Activated CD8-positive, alpha-beta memory T cell treated with anti-CD3 and anti-CD28 coated beads for 36 hours (primary cell): ENCODE results near the gene SGCD. TPM values are rescaled to one million over a fixed set of nuclear protein-coding genes. Genes with fewer than 3 reads are reported as not detected.

Source experiments
- CTCF ChIA-PET: fragments of 350-600 bp; sonication (Branson Sonifier 250); formaldehyde crosslinking; loops from one replicate; lab custom pipeline; 2021; ENCODE audit warnings: antibody characterized with exemption; lab: Charles Lee
- POLR2A ChIA-PET: fragments of 350-600 bp; sonication (Branson Sonifier 250); formaldehyde crosslinking; loops from one replicate; lab custom pipeline; 2021; ENCODE audit warnings: antibody characterized with exemption; lab: Charles Lee
- total RNA-seq, 2 experiments: library from RNA; stranded (reverse); gene quantifications; one replicate each; pipeline ENCODE4 v1.2.3, GENCODE V29; 2021

The SGCD gene
- total RNA-seq, 2 experiments from 2014 or later = 0.02 to 0.08 TPM

DNA sequence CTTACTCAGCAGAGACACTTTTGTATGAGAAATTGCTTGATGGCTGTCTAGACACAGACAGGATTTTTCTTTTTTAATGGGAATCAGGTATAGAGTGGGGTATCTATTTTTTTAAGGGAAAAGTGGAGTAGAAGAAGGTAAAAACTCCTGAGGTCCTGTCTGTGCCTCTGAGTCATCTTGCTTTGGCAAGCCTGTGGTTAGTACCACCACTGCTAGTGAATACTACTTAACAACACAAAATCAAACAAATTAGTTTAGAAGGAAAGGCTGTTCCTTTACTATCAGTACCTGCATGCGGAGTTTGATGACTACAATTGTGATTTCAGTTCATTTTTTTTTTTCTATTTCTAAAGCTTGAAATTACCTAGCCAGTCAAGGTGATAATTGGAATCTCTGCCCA, 372.2 kb downstream of the SGCD start:
- CTCF ChIA-PET = interaction anchor here (0.7 kb wide), 1 partner anchor 213 kb away, joined by 3 read pairs; no protein-coding TSS in a partner anchor
- POLR2A ChIA-PET = interaction anchor here (0.6 kb wide), 1 partner anchor 302 kb away, joined by 4 read pairs; no protein-coding TSS in a partner anchor

- POLR2A ChIA-PET = no interaction called here
- CTCF ChIA-PET = no interaction called here
Measured at GRCh38 chr5:156704139-156704538, 377.2 kb downstream of the SGCD start.

DNA sequence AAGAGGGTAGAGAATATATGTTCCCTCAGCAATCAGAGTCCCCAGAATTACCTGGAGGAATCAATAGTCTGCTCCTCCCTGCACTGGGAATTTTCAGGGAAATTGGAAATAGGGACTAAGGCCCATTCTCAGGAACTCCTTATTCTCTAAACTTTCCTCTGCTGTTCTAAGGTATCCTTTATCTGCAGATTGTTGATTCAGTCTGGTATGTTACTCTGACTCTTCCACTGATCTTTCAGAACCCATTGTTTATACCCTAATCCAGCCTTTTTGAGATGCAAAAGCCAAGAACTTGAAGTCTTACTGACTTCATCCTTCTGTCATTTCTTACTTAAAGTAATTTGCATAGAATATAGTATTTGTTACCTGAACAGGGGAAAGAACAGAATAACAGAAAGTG, 379.7 kb downstream of the SGCD start:
- POLR2A ChIA-PET = no interaction called here
- CTCF ChIA-PET = no interaction called here

- CTCF ChIA-PET = no interaction called here
- POLR2A ChIA-PET = interaction anchor here (0.7 kb wide), 1 partner anchor 743 kb away, joined by 4 read pairs; no protein-coding TSS in a partner anchor
Measured at GRCh38 chr5:156707750-156708149, 380.8 kb downstream of the SGCD start.

DNA sequence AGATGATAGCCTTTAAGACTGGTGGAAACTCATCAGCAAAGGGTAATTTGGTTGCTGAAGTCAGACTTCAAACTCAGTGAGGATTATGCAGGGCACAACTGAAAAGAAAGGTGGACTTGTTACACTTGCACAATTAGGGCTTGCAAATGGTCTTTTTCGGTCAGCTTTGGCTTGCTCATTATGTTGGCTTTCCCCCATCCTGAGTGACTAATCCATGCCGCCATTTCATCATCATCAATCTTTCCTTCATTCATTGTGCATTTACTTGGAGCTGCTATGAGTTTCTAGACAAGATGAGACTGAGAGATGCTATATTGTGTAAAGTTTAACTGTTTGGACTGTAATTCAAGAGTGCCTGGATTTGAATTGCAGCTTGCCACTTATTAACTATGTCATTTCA, 388.3 kb downstream of the SGCD start:
- ChIA-PET POLR2A (no interaction called here), CTCF (no interaction called here)

DNA sequence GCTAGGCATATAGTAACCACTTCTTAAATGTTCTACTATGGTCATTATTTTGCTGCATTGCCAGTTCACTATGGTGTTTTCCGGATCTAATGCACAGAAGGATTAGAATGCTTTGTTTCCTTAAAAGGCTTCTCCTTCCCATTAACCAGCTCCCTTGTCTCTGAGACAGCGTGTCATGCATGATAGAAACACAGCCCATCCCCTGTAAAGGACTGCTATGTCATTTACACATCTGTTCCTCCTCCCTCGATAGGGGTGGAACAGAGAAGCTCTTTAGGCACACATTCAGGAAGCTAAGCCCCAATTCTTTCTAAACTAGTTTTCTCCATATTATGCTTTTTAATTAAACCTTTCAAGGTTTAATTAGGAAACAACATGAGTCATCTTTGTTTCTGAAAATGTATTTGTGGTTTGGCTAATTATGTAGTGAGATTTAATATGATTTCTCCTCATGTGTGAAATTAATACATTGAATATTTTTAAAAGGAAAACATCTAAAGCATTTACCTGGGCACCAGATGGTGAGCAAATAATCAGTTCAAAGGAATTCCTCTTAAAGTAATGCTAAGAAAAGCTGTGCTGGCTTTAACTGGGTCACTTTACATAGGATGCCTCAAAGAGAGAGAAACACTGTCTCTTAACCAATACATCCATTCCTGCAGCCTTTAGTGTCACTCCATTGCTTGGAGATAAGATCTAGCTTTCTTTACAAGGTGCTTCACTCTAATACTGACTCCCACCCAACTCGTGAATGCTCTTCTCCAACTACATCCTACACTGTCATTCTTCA, 389.8 kb downstream of the SGCD start:
- CTCF ChIA-PET = no interaction called here
- POLR2A ChIA-PET = no interaction called here

GRCh38 chr5:156718985-156719384, 392.0 kb downstream of the SGCD start:
- CTCF ChIA-PET = interaction anchor here (0.7 kb wide), 1 partner anchor 25 kb away, joined by 3 read pairs; no protein-coding TSS in a partner anchor

GRCh38 chr5:156722358-156722757, 395.4 kb downstream of the SGCD start:
- ChIA-PET CTCF (no interaction called here), POLR2A (no interaction called here)

More at GRCh38 chr5:156718985-156719384, 392.0 kb downstream of the SGCD start:
- POLR2A ChIA-PET = interaction anchor here (0.6 kb wide), 1 partner anchor 424 kb away, joined by 4 read pairs; the partner anchor contains the start of gene MED7

DNA sequence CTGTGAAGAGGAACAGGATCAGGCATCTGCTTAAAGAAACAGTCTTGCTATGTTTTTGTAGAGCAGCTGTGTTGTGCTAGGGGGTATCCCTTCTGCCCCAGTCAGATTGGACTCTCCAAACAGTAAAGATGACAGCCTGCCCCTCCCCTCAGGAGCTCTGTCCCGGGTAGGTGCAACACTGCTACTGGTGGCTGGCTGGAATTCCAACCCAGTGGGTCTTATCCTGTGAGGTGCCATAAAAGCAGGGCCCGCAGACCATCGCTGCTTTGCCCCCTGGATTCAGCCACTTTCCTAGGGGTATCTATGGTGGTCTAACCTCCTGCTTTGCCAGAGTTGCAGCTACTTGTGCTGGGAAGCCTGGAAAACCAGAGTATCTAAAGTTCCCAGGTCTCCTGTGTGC, 408.5 kb downstream of the SGCD start:
- ChIA-PET POLR2A (no interaction called here), CTCF (no interaction called here)

GRCh38 chr5:156741516-156741915, 414.6 kb downstream of the SGCD start:
- POLR2A ChIA-PET = no interaction called here
- CTCF ChIA-PET = no interaction called here

DNA sequence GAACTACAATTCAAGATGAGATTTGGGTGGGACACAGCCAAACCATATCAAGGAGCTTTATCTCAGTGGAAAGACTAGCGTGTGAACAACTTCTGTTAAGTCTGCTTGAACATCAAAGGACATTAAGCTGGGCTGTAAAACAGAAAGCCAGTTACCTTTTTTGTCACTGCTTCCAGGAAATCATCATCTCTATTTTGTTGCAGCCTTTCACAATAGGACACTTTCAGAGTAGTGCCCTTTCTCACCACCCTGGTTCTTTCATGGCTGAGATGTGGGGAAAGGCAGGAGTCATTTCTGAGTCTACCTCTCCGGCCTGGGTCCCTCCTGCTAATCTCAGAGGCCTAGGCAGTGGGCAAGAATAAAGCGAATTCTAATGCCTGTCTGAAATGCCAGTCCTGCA, 426.9 kb downstream of the SGCD start:
- ChIA-PET CTCF (no interaction called here), POLR2A (no interaction called here)

DNA sequence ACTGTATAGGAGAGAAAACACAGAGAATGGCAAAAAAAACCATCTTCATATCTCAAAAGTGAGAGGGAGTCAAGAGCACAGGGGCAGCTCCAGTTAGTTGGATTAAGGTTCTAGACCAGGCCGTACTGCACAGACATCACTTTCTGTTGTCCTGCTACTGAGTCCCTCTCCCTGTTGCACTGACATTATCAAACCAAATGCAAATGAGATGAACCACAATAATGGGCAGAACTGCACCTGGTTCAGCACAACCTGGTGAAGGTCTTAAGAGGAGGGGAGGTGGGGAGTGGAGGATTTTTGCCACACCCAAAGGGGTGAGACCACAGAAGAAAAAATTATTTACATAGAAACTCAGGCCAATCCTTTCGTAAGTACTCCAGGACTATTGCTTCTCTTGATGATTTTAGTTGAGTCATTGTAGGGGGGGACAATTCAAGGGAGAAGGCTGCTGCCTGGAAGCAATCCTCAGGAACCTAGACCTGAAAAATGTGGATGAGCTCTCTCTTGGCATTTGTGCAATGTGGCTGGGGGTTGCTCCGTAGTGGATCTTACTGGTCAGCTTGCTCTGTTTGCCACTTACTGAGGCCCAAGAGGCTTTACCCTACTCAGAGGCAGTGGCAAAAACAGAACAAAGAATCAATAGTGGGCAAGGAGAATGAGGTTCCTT, 428.6 kb downstream of the SGCD start:
- POLR2A ChIA-PET = no interaction called here
- CTCF ChIA-PET = no interaction called here

- POLR2A ChIA-PET = no interaction called here
- CTCF ChIA-PET = no interaction called here
Measured at GRCh38 chr5:156758011-156758791, 431.2 kb downstream of the SGCD start.

GRCh38 chr5:156759156-156759555, 432.2 kb downstream of the SGCD start:
- ChIA-PET POLR2A (no interaction called here), CTCF (no interaction called here)

- CTCF ChIA-PET = no interaction called here
Measured at GRCh38 chr5:156762771-156763170, 435.8 kb downstream of the SGCD start.

GRCh38 chr5:156764176-156764971, 437.4 kb downstream of the SGCD start:
- ChIA-PET POLR2A (no interaction called here), CTCF (no interaction called here)

More at GRCh38 chr5:156762771-156763170, 435.8 kb downstream of the SGCD start:
- POLR2A ChIA-PET = no interaction called here

DNA sequence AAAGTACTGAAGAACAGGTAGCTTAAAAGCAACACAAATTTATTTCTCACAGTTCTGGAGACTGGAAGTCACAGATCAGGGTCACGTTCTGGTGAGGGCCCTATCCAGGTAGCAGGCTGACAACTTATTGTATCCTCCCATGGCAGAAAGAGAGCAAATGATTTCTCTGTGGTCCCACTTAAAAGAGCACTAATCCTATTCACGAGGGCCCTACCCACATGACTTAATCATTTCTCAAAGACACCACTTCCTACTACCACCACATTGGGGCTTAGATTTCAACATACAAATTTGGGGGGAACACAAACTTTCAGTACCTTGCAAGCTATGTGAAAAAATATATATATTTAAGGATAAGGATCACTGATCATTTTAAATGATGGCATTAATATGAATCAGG, 447.3 kb downstream of the SGCD start:
- ChIA-PET POLR2A (no interaction called here), CTCF (no interaction called here)

- POLR2A ChIA-PET = no interaction called here
- CTCF ChIA-PET = no interaction called here
Measured at GRCh38 chr5:156778139-156778706, 451.3 kb downstream of the SGCD start.

- ChIA-PET CTCF (no interaction called here), POLR2A (no interaction called here)
Measured at GRCh38 chr5:156778752-156779151, 451.8 kb downstream of the SGCD start.
